SK-N-SH treated with all-trans-retinoic acid at 6 μM for 48 hours (cell line): ENCODE data around the gene TBL1X.

Source experiments
- ATAC-seq: fragments of 200-7000 bp; cut with Tn5 transposase; 3 replicates; pipeline ENCODE4 v1.9.1; 2020; ENCODE audit warnings: mild to moderate bottlenecking, moderate library complexity
- ARNTL ChIP-seq: fragments of 450-650 bp; formaldehyde crosslinking; IDR thresholded peaks from 2 replicates; pipeline ENCODE4 v1.5.0; 2020; ENCODE audit warnings: low read depth, mild to moderate bottlenecking, moderate library complexity, borderline replicate concordance
- BACH2 ChIP-seq: fragments of 250-450 bp; sonication (Bioruptor Pico); IDR thresholded peaks from 2 replicates; pipeline ENCODE4 v1.9.0; 2021; ENCODE audit warnings: mild to moderate bottlenecking, borderline replicate concordance
- CREB5 ChIP-seq: fragments of 250-450 bp; sonication (Bioruptor Pico); IDR thresholded peaks from 2 replicates; pipeline ENCODE4 v1.5.1; 2020; ENCODE audit warnings: low read depth, mild to moderate bottlenecking, moderate library complexity
- CSDC2 ChIP-seq: fragments of 250-450 bp; sonication (Bioruptor Pico); IDR thresholded peaks from 2 replicates; pipeline ENCODE4 v1.5.0; 2020; ENCODE audit warnings: mild to moderate bottlenecking, moderate library complexity
- ESRRG ChIP-seq: fragments of 250-450 bp; sonication (Bioruptor Pico); IDR thresholded peaks from 2 replicates; pipeline ENCODE4 v1.6.1; 2021; ENCODE audit warnings: mild to moderate bottlenecking
- GLIS3 ChIP-seq: fragments of 250-450 bp; sonication (Bioruptor Pico); IDR thresholded peaks from 2 replicates; pipeline ENCODE4 v1.5.0; 2020; ENCODE audit warnings: mild to moderate bottlenecking, moderate library complexity
- ISL1 ChIP-seq: fragments of 250-450 bp; sonication (Bioruptor Pico); IDR thresholded peaks from 2 replicates; pipeline ENCODE4 v2.1.2; 2022; ENCODE audit warnings: mild to moderate bottlenecking, moderate library complexity
- OSR1 ChIP-seq: fragments of 250-450 bp; sonication (Bioruptor Pico); IDR thresholded peaks from 2 replicates; pipeline ENCODE4 v1.8.0; 2022; ENCODE audit warnings: moderate library complexity, mild to moderate bottlenecking, inconsistent platforms
- POU6F1 ChIP-seq: fragments of 250-450 bp; sonication (Bioruptor Pico); IDR thresholded peaks from 2 replicates; pipeline ENCODE4 v1.8.0; 2021; ENCODE audit warnings: low read depth, mild to moderate bottlenecking, moderate library complexity, borderline replicate concordance
- PPARA ChIP-seq: fragments of 250-450 bp; sonication (Bioruptor Pico); IDR thresholded peaks from 2 replicates; pipeline ENCODE4 v1.5.0; 2020; ENCODE audit warnings: mild to moderate bottlenecking, borderline replicate concordance
- SNAI2 ChIP-seq: fragments of 250-450 bp; sonication (Bioruptor Pico); IDR thresholded peaks from 2 replicates; pipeline ENCODE4 v1.5.0; 2020; ENCODE audit warnings: mild to moderate bottlenecking, moderate library complexity
- TCF4 ChIP-seq: fragments of 250-450 bp; sonication (Bioruptor Pico); IDR thresholded peaks from 2 replicates; pipeline ENCODE4 v1.8.0; 2021; ENCODE audit warnings: mild to moderate bottlenecking, moderate library complexity, borderline replicate concordance
- TOX ChIP-seq: fragments of 250-450 bp; sonication (Bioruptor Pico); IDR thresholded peaks from 2 replicates; pipeline ENCODE4 v1.8.0; 2021; ENCODE audit warnings: mild to moderate bottlenecking, moderate library complexity, borderline replicate concordance
- ZC3H10 ChIP-seq: fragments of 250-450 bp; sonication (Bioruptor Pico); IDR thresholded peaks from 2 replicates; pipeline ENCODE4 v1.5.1; 2021; ENCODE audit warnings: mild to moderate bottlenecking, moderate library complexity
- ZFP3 ChIP-seq: fragments of 250-450 bp; sonication (Bioruptor Pico); IDR thresholded peaks from 2 replicates; pipeline ENCODE4 v1.5.0; 2020; ENCODE audit warnings: mild to moderate bottlenecking, moderate library complexity
- ZNF565 ChIP-seq: fragments of 450-650 bp; formaldehyde crosslinking; conservative IDR thresholded peaks from 2 replicates; pipeline ENCODE4 v1.5.0; 2020; ENCODE audit warnings: low read depth, mild to moderate bottlenecking, moderate library complexity
- ZNF8 ChIP-seq: fragments of 450-650 bp; formaldehyde crosslinking; IDR thresholded peaks from 2 replicates; pipeline ENCODE4 v1.5.0; 2020; ENCODE audit warnings: mild to moderate bottlenecking, moderate library complexity
- TF ChIP-seq, protein P1 (sequence below): fragments of 250-450 bp; sonication (Bioruptor Pico); IDR thresholded peaks from 2 replicates; pipeline ENCODE4 v1.8.0; 2020; ENCODE audit warnings: mild to moderate bottlenecking, moderate library complexity, borderline replicate concordance
- TF ChIP-seq, protein P2 (sequence below): fragments of 250-450 bp; sonication (Bioruptor Pico); IDR thresholded peaks from 2 replicates; pipeline ENCODE4 v1.5.0; 2020; ENCODE audit warnings: mild to moderate bottlenecking, moderate library complexity

The TBL1X gene

DNA sequence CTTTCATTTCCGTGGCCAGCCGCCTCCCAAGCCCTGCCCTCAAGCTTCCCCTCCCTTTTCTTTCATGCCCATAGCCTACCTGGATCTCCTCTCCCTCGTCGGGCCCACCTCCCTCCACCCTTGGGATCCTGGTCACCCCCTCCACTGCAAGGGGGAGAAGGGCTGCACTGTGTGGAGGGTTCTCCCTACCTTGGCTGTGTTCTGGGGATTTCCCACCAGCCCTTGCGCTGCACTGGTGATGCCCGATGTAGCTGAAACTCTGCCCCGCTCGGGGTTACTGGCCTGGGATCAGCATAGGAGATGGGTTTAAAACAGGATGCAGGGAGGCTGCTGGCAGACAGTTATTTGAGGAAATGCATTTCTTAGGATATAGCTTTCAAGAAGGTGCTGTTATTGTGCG lies 128.9 kb downstream of the TBL1X start:
- ATAC-seq: no peak; the same call in 2 of the 3 replicates
- no peak for TF ChIP-seq ISL1 (CRISPR knock-in tag)
- TF ChIP-seq, protein P1, sequence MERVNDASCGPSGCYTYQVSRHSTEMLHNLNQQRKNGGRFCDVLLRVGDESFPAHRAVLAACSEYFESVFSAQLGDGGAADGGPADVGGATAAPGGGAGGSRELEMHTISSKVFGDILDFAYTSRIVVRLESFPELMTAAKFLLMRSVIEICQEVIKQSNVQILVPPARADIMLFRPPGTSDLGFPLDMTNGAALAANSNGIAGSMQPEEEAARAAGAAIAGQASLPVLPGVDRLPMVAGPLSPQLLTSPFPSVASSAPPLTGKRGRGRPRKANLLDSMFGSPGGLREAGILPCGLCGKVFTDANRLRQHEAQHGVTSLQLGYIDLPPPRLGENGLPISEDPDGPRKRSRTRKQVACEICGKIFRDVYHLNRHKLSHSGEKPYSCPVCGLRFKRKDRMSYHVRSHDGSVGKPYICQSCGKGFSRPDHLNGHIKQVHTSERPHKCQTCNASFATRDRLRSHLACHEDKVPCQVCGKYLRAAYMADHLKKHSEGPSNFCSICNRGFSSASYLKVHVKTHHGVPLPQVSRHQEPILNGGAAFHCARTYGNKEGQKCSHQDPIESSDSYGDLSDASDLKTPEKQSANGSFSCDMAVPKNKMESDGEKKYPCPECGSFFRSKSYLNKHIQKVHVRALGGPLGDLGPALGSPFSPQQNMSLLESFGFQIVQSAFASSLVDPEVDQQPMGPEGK (CRISPR knock-in tag): no peak
- TF ChIP-seq OSR1 (CRISPR knock-in tag): no peak
- TF ChIP-seq ZC3H10 (CRISPR knock-in tag): no peak
- no peak for TF ChIP-seq ARNTL (CRISPR knock-in tag)
- TF ChIP-seq BACH2 (CRISPR knock-in tag): no peak
- TF ChIP-seq ZFP3 (CRISPR knock-in tag): no peak
- TF ChIP-seq, protein P2, sequence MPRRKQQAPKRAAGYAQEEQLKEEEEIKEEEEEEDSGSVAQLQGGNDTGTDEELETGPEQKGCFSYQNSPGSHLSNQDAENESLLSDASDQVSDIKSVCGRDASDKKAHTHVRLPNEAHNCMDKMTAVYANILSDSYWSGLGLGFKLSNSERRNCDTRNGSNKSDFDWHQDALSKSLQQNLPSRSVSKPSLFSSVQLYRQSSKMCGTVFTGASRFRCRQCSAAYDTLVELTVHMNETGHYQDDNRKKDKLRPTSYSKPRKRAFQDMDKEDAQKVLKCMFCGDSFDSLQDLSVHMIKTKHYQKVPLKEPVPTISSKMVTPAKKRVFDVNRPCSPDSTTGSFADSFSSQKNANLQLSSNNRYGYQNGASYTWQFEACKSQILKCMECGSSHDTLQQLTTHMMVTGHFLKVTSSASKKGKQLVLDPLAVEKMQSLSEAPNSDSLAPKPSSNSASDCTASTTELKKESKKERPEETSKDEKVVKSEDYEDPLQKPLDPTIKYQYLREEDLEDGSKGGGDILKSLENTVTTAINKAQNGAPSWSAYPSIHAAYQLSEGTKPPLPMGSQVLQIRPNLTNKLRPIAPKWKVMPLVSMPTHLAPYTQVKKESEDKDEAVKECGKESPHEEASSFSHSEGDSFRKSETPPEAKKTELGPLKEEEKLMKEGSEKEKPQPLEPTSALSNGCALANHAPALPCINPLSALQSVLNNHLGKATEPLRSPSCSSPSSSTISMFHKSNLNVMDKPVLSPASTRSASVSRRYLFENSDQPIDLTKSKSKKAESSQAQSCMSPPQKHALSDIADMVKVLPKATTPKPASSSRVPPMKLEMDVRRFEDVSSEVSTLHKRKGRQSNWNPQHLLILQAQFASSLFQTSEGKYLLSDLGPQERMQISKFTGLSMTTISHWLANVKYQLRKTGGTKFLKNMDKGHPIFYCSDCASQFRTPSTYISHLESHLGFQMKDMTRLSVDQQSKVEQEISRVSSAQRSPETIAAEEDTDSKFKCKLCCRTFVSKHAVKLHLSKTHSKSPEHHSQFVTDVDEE: no peak
- no peak for TF ChIP-seq SNAI2 (CRISPR knock-in tag)
- no peak for TF ChIP-seq GLIS3 (CRISPR knock-in tag)
- no peak for TF ChIP-seq PPARA (CRISPR knock-in tag)
- no peak for TF ChIP-seq CSDC2 (CRISPR knock-in tag)
- TF ChIP-seq POU6F1 (CRISPR knock-in tag): no peak
- no peak for TF ChIP-seq ZNF565 (CRISPR knock-in tag)

- TF ChIP-seq CREB5: no peak
- no peak for TF ChIP-seq ZNF8 (CRISPR knock-in tag)
- no peak for TF ChIP-seq ESRRG (CRISPR knock-in tag)
- TF ChIP-seq OSR1 (CRISPR knock-in tag): no peak
- TF ChIP-seq TOX (CRISPR knock-in tag): no peak
- no peak for TF ChIP-seq CSDC2 (CRISPR knock-in tag)
- no peak for TF ChIP-seq TCF4 (CRISPR knock-in tag)
- no peak for TF ChIP-seq PPARA (CRISPR knock-in tag)
- no peak for TF ChIP-seq POU6F1 (CRISPR knock-in tag)
- TF ChIP-seq, protein P2: no peak
- TF ChIP-seq, protein P1 (CRISPR knock-in tag): no peak
- ATAC-seq: peak; percentile 70
Observed at GRCh38 chrX:9595174-9595573, 130.3 kb downstream of the TBL1X start.
